ENCODE data around the gene MEF2C. TPM values are rescaled to one million over a fixed set of nuclear protein-coding genes. Genes with fewer than 3 reads are reported as not detected.

The MEF2C gene
- total RNA-seq, 4 donors from 2014 or later = 17.3 to 58.0 (median 23.5) TPM

GRCh38 chr5:88884608-88884877 lies 1.6 kb upstream of the MEF2C start:
- intact Hi-C loops (cut with DNase I; ENCODE audit: low total_unique reads) = loop anchor here (10.0 kb wide), 1 partner anchor 60 kb away; no protein-coding TSS in a partner anchor
- no peak for DNase-seq
- H3K9me3 ChIP-seq = no peaks in the 10 kb centered on the region
- H3K4me3 ChIP-seq = peak overlapping the region; percentile 41 to 70 (median 49)
- H3K36me3 ChIP-seq = no peaks in the 10 kb centered on the region
- peak overlapping the region; percentile 83 to 89 (median 89) for H3K27ac ChIP-seq
- WGBS, 2 donors (ENCODE audit: low coverage in 1 of 2) = 31 to 33% methylated on average over 2 of the region's 2 CpGs
- peaks cover 0 to 44% (median 8%) of the 10 kb centered on the region in 4 donors for H3K4me1 ChIP-seq
- TF ChIP-seq EP300 (IDR thresholded peaks at IDR 0.05; ENCODE audit: low read depth) (no peak), POLR2AphosphoS5 (IDR thresholded peaks at IDR 0.05) (no peak), POLR2A (IDR thresholded peaks at IDR 0.05) (no peak), CTCF (IDR thresholded peaks at IDR 0.05) (no peak)
- H3K27me3 ChIP-seq = no peaks in the 10 kb centered on the region
- in situ Hi-C loops (cut with MboI; ENCODE audit: low pct_ligation_motif_present in 1 of 4, low pct_unique_long_range_greater_than_20kb in 1 of 4, low sequenced_read_pairs in 3 of 4) = loop anchor here in 2 of 4 donors (10.0 to 25.0 kb wide), 2 partner anchors 147 to 150 kb away; no protein-coding TSS in a partner anchor

GRCh38 chr5:88883836-88884607 lies 1.0 kb upstream of the MEF2C start:
- whole genome bisulfite sequencing, 2 donors (ENCODE audit: low coverage in 1 of 2) = 0 to 1% methylated on average over 17 to 46 of the region's 46 CpGs
- intact Hi-C loops (cut with DNase I; ENCODE audit: low total_unique reads) (loop anchor here (10.0 kb wide), 1 partner anchor 61 kb away; no protein-coding TSS in a partner anchor), in situ Hi-C loops (cut with MboI; ENCODE audit: low pct_ligation_motif_present in 1 of 4, low pct_unique_long_range_greater_than_20kb in 1 of 4, low sequenced_read_pairs in 3 of 4) (loop anchor here in 2 of 4 donors (10.0 to 25.0 kb wide), 2 partner anchors 147 to 149 kb away; no protein-coding TSS in a partner anchor)
- no peaks in the 10 kb centered on the region for H3K9me3 ChIP-seq
- H3K4me3 ChIP-seq = peak overlapping the region; percentile 41 to 70 (median 49)
- TF ChIP-seq POLR2A (IDR thresholded peaks at IDR 0.05) = peak; percentile 56
- no peak for TF ChIP-seq EP300 (IDR thresholded peaks at IDR 0.05; ENCODE audit: low read depth)
- no peak for TF ChIP-seq CTCF (IDR thresholded peaks at IDR 0.05)
- TF ChIP-seq POLR2AphosphoS5 (IDR thresholded peaks at IDR 0.05) = peak; percentile 70 to 82 (median 75)
- peak; percentile 63 for DNase-seq
- no peaks in the 10 kb centered on the region for H3K36me3 ChIP-seq
- peak overlapping the region; percentile 83 to 89 (median 89) for H3K27ac ChIP-seq
- peaks cover 0 to 50% (median 11%) of the 10 kb centered on the region in 4 donors for H3K4me1 ChIP-seq
- H3K27me3 ChIP-seq = no peaks in the 10 kb centered on the region

- Histone ChIP-seq H3K9me3 (no peaks in the 10 kb centered on the region), H3K36me3 (no peaks in the 10 kb centered on the region), H3K27ac (peak overlapping the region; percentile 83 to 89 (median 89)), H3K27me3 (no peaks in the 10 kb centered on the region), H3K4me1 (peaks cover 1 to 57% (median 18%) of the 10 kb centered on the region in 4 donors), H3K4me3 (peak overlapping the region; percentile 34 to 70 (median 49))
- in situ Hi-C loops (cut with MboI; ENCODE audit: low pct_ligation_motif_present in 1 of 4, low pct_unique_long_range_greater_than_20kb in 1 of 4, low sequenced_read_pairs in 3 of 4) (loop anchor here in 2 of 4 donors (10.0 to 25.0 kb wide), 2 partner anchors 145 to 148 kb away; no protein-coding TSS in a partner anchor), intact Hi-C loops (cut with DNase I; ENCODE audit: low total_unique reads) (loop anchor here (10.0 kb wide), 1 partner anchor 62 kb away; no protein-coding TSS in a partner anchor)
- TF ChIP-seq POLR2AphosphoS5 (IDR thresholded peaks at IDR 0.05) (no peak), POLR2A (IDR thresholded peaks at IDR 0.05) (no peak), CTCF (IDR thresholded peaks at IDR 0.05) (no peak), EP300 (IDR thresholded peaks at IDR 0.05; ENCODE audit: low read depth) (no peak)
- WGBS, 2 donors (ENCODE audit: low coverage in 1 of 2) = 1 to 3% methylated on average over 12 to 15 of the region's 15 CpGs
- no peak for DNase-seq
Observed at GRCh38 chr5:88882276-88883038, 527 bp downstream of the MEF2C start.

GRCh38 chr5:88881571-88881971 lies 1.4 kb downstream of the MEF2C start:
- in situ Hi-C loops (cut with MboI; ENCODE audit: low pct_ligation_motif_present in 1 of 4, low pct_unique_long_range_greater_than_20kb in 1 of 4, low sequenced_read_pairs in 3 of 4) (loop anchor here in 2 of 4 donors (10.0 to 25.0 kb wide), 2 partner anchors 144 to 147 kb away; no protein-coding TSS in a partner anchor), intact Hi-C loops (cut with DNase I; ENCODE audit: low total_unique reads) (loop anchor here (10.0 kb wide), 1 partner anchor 63 kb away; no protein-coding TSS in a partner anchor)
- no peaks in the 10 kb centered on the region for H3K36me3 ChIP-seq
- DNase-seq = no peak
- H3K27me3 ChIP-seq = no peaks in the 10 kb centered on the region
- H3K27ac ChIP-seq = peak overlapping the region; percentile 83 to 89 (median 89)
- WGBS, 2 donors (ENCODE audit: low coverage in 1 of 2) = 8 to 18% methylated on average over 4 to 5 of the region's 5 CpGs
- TF ChIP-seq POLR2AphosphoS5 (IDR thresholded peaks at IDR 0.05) = peak in 1 of 3 donors; percentile 31
- TF ChIP-seq EP300 (IDR thresholded peaks at IDR 0.05; ENCODE audit: low read depth) = no peak
- TF ChIP-seq POLR2A (IDR thresholded peaks at IDR 0.05) = no peak
- TF ChIP-seq CTCF (IDR thresholded peaks at IDR 0.05) = no peak
- peak overlapping the region in 3 of 4 donors; percentile 41 to 70 (median 57) for H3K4me3 ChIP-seq
- H3K9me3 ChIP-seq = no peaks in the 10 kb centered on the region
- peaks cover 6 to 65% (median 25%) of the 10 kb centered on the region in 4 donors for H3K4me1 ChIP-seq
